Endothelial cell of umbilical vein (primary cell): ENCODE data around the gene OPCML. TPM values are rescaled to one million over a fixed set of nuclear protein-coding genes. Genes with fewer than 3 reads are reported as not detected.

Source experiments
- BruUV-seq: library from RNA; stranded (reverse); fragments of 400-500 nt; replicated peaks from 2 replicates; lab custom pipeline; 2021; lab: Mats Ljungman, UMichigan
- CTCF ChIA-PET: fragments of 300-600, 350-600 bp; sonication (Branson Sonifier 250); formaldehyde crosslinking; loops from one replicate; lab custom pipeline; 2021; ENCODE audit warnings: antibody characterized with exemption, inconsistent platforms; lab: Charles Lee
- POLR2A ChIA-PET: fragments of 300-600, 350-600 bp; sonication (Branson Sonifier 250); formaldehyde crosslinking; loops from one replicate; lab custom pipeline; 2021; ENCODE audit warnings: antibody characterized with exemption, inconsistent platforms; lab: Charles Lee
- DNase-seq: peaks from one replicate; pipeline ENCODE4 v3.0.0-alpha.2; 2011; ENCODE audit warnings: low read depth, low spot score
- FAIRE-seq: peaks from 2 replicates; lab custom pipeline; 2011; peaks lifted over from hg19 to GRCh38; lab: Jason Lieb, UNC
- H2AFZ ChIP-seq: 2 replicates; pipeline ENCODE4 v1.6.0; 2012; ENCODE audit warnings: low read depth, low read length, control low read depth, inconsistent platforms
- H3K27ac ChIP-seq: 2 replicates; pipeline ENCODE4 v1.5.1; 2011; ENCODE audit warnings: low read depth, mild to moderate bottlenecking, control low read depth, low read length, moderate library complexity; ENCODE audit not compliant: insufficient read depth
- H3K27me3 ChIP-seq, 2 experiments: 2 replicates each; pipeline versions ENCODE4 v1.6.0 to v1.6.1; 2011; ENCODE audit warnings: low read length in 2 of 2, mixed read lengths in 1 of 2; ENCODE audit not compliant: control insufficient read depth in 2 of 2, insufficient read depth in 2 of 2
- H3K36me3 ChIP-seq, 2 experiments: 2 replicates in 1 of 2; 3 replicates in 1 of 2; pipeline ENCODE4 v1.5.1; 2011; ENCODE audit warnings: low read length in 2 of 2, mild to moderate bottlenecking in 1 of 2, moderate library complexity in 1 of 2; ENCODE audit not compliant: control insufficient read depth in 2 of 2, insufficient read depth in 2 of 2; ENCODE audit errors: extremely low read depth in 1 of 2
- H3K4me1 ChIP-seq: 3 replicates; pipeline ENCODE4 v1.5.1; 2011; ENCODE audit warnings: mild to moderate bottlenecking, low read length; ENCODE audit not compliant: control insufficient read depth, insufficient read depth; ENCODE audit errors: extremely low read depth
- H3K4me2 ChIP-seq: 2 replicates; pipeline ENCODE4 v1.6.1; 2011; ENCODE audit warnings: low read length, control low read depth, mixed read lengths; ENCODE audit not compliant: insufficient read depth
- H3K4me3 ChIP-seq, 3 experiments: fragments of 200-600 bp in 1 of 3; sonication (generic), shearing (Covaris generic) in 1 of 3; replicated peaks in 1 of 3; 2 replicates each; pipeline ENCODE4 v1.5.1; 2011 to 2016; ENCODE audit warnings: control low read depth in 3 of 3, low read length in 3 of 3, mild to moderate bottlenecking in 2 of 3, inconsistent platforms in 1 of 3, low read depth in 1 of 3, moderate library complexity in 1 of 3; ENCODE audit not compliant: insufficient read depth in 1 of 3
- H3K79me2 ChIP-seq: 2 replicates; pipeline ENCODE4 v1.6.0; 2012; ENCODE audit warnings: low read length, inconsistent platforms; ENCODE audit not compliant: control insufficient read depth, insufficient read depth
- H3K9ac ChIP-seq: replicated peaks from 2 replicates; pipeline ENCODE3; 2011; ENCODE audit warnings: low read length, control low read depth; ENCODE audit not compliant: insufficient read depth; ENCODE audit errors: extremely low read depth
- H3K9me1 ChIP-seq: replicated peaks from 3 replicates; pipeline ENCODE4 v1.6.0; 2011; ENCODE audit warnings: mild to moderate bottlenecking, low read length; ENCODE audit not compliant: control insufficient read depth, insufficient read depth; ENCODE audit errors: extremely low read depth
- H3K9me3 ChIP-seq: replicated peaks from 2 replicates; pipeline ENCODE4 v1.5.1; 2012; ENCODE audit warnings: low read length, inconsistent platforms; ENCODE audit not compliant: control insufficient read depth, insufficient read depth
- H4K20me1 ChIP-seq: replicated peaks from 2 replicates; pipeline ENCODE3; 2011; ENCODE audit warnings: mild to moderate bottlenecking, low read length; ENCODE audit not compliant: control insufficient read depth, insufficient read depth; ENCODE audit errors: extremely low read depth
- CTCF ChIP-seq, 2 donors: IDR thresholded peaks; 1 replicate in 1 of 2; 2 replicates in 1 of 2; pipeline ENCODE4 v1.5.1; 2011; ENCODE audit warnings: low read length in 2 of 2, mild to moderate bottlenecking in 2 of 2, moderate library complexity in 2 of 2, control low read depth in 1 of 2, inconsistent platforms in 1 of 2, low read depth in 1 of 2; ENCODE audit not compliant: insufficient read depth in 1 of 2; ENCODE audit errors: extremely low read depth in 1 of 2
- EZH2 ChIP-seq: IDR thresholded peaks from 2 replicates; pipeline ENCODE4 v1.6.1; 2012; ENCODE audit warnings: borderline replicate concordance, low read depth, mild to moderate bottlenecking, moderate library complexity, low read length, inconsistent platforms; ENCODE audit not compliant: severe bottlenecking
- FOS ChIP-seq: IDR thresholded peaks from 2 replicates; pipeline ENCODE4 v1.6.1; 2011; ENCODE audit warnings: mild to moderate bottlenecking, low read length, moderate library complexity, borderline replicate concordance; ENCODE audit not compliant: insufficient read depth
- GATA2 ChIP-seq: IDR thresholded peaks from 2 replicates; pipeline ENCODE4 v1.7.0; 2011; ENCODE audit warnings: low read depth, mild to moderate bottlenecking, moderate library complexity, mixed read lengths, low read length; ENCODE audit not compliant: insufficient read length, insufficient read depth
- JUN ChIP-seq: IDR thresholded peaks from 2 replicates; pipeline ENCODE4 v1.6.1; 2011; ENCODE audit warnings: borderline replicate concordance, low read depth; ENCODE audit not compliant: insufficient read length, insufficient read depth
- MYC ChIP-seq: IDR thresholded peaks from one replicate; pipeline ENCODE4 v1.6.1; 2011; ENCODE audit warnings: mild to moderate bottlenecking, low read depth, low read length
- POLR2A ChIP-seq: IDR thresholded peaks from 2 replicates; pipeline ENCODE4 v1.6.1; 2012; ENCODE audit warnings: low read depth, mild to moderate bottlenecking, control low read depth, low read length
- POLR2AphosphoS5 ChIP-seq: IDR thresholded peaks from 2 replicates; pipeline ENCODE4 v1.6.1; 2012; ENCODE audit warnings: low read depth, mild to moderate bottlenecking, control low read depth, low read length, moderate library complexity; ENCODE audit not compliant: insufficient read depth
- dilution Hi-C: fragments of 300-500 bp; cut with MboI; formaldehyde crosslinking; loops from one replicate; pipeline ENCODE4 v1.15.0; 2019; ENCODE audit warnings: low sequenced_read_pairs; ENCODE audit not compliant: extremely low pct_ligation_motif_present
- intact Hi-C: fragments of 100-400 bp; cut with micrococcal nuclease; formaldehyde crosslinking; loops from one replicate; pipeline ENCODE4 v1.10.0; 2022
- polyA plus RNA-seq, 4 experiments: library from polyadenylated mRNA; depleted of rRNA in 3 of 4; stranded (reverse) in 3 of 4; unstranded in 1 of 4; fragments of >200 nt; gene quantifications; 2 replicates each; pipeline versions ENCODE4 v1.2.1 to v1.2.3, GENCODE V29; 2011 to 2012; ENCODE audit warnings: missing spikeins in 1 of 4
- total RNA-seq: library from RNA; stranded (reverse); gene quantifications from 2 replicates; pipeline ENCODE4 v1.2.3, GENCODE V29; 2021
- TF ChIP-seq, protein P1 (sequence below): IDR thresholded peaks from 2 replicates; pipeline ENCODE4 v1.6.1; 2011; ENCODE audit not compliant: insufficient read depth, insufficient read length

OPCML gene
- total and polyA plus RNA-seq, 2 donors (not counting 3 experiments of a cell fraction or from before 2014, with no cell fraction given): not detected

- Histone ChIP-seq H3K4me2 (no peak overlapping the region), H2AFZ (no peak overlapping the region), H3K9ac (no peak overlapping the region), H3K27ac (no peak overlapping the region), H3K79me2 (no peaks in the 10 kb centered on the region), H3K4me3 (no peak overlapping the region), H3K9me3 (peaks cover 4% of the 10 kb centered on the region), H3K27me3 (no peaks in the 10 kb centered on the region), H3K4me1 (no peaks in the 10 kb centered on the region), H3K36me3 (no peaks in the 10 kb centered on the region), H3K9me1 (no peaks in the 10 kb centered on the region), H4K20me1 (no peaks in the 10 kb centered on the region)
- intact Hi-C loops (no loop called here), dilution Hi-C loops (no loop called here)
- no peak for FAIRE-seq
- BruUV-seq: no TSS peak
- no peak for TF ChIP-seq GATA2
- TF ChIP-seq MYC: no peak
- ChIA-PET POLR2A (no interaction called here), CTCF (no interaction called here)
- DNase-seq: no peak
Observed at GRCh38 chr11:133425992-133426391, 106.3 kb downstream of the OPCML start.

DNA sequence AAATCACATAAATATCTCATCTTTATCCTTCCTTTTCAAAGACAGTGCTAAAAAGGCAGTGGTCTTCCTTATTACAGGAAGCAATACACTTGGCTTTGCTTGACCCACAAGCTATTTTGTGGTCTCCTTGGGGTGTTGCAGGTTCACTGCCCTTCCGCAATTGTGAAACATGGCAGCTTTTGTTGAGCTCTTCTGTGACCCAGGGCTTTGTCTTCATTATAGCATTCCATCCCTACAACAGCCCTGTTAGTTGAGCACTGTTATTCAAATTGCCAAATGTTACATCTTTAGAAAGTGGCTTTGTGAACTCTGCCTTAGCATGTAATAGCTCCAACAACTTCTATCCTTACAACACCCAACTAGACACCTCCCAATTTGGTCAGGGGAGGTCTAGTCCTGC lies 107.1 kb downstream of the OPCML start:
- Histone ChIP-seq H3K9ac (no peak overlapping the region), H3K4me2 (no peak overlapping the region), H3K4me1 (no peaks in the 10 kb centered on the region), H3K27me3 (no peaks in the 10 kb centered on the region), H3K9me3 (peaks cover 4% of the 10 kb centered on the region), H3K4me3 (no peak overlapping the region), H2AFZ (no peak overlapping the region), H3K27ac (no peak overlapping the region), H3K36me3 (no peaks in the 10 kb centered on the region), H4K20me1 (no peaks in the 10 kb centered on the region), H3K9me1 (no peaks in the 10 kb centered on the region), H3K79me2 (no peaks in the 10 kb centered on the region)
- POLR2A ChIA-PET: no interaction called here
- no peak for DNase-seq
- CTCF ChIA-PET: no interaction called here
- no peak for FAIRE-seq
- TF ChIP-seq CTCF (IDR thresholded peaks at IDR 0.05; ENCODE audit: extremely low read depth in 1 of 2, insufficient read depth in 1 of 2, low read depth in 1 of 2, low read length in 2 of 2) (no peak), POLR2A (no peak), POLR2AphosphoS5 (no peak), JUN (no peak), GATA2 (no peak), MYC (no peak), EZH2 (no peak), FOS (no peak)
- TF ChIP-seq, protein P1, sequence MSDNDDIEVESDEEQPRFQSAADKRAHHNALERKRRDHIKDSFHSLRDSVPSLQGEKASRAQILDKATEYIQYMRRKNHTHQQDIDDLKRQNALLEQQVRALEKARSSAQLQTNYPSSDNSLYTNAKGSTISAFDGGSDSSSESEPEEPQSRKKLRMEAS: no peak
- dilution Hi-C loops (no loop called here), intact Hi-C loops (no loop called here)
- BruUV-seq: no TSS peak
